Fibroblast of pulmonary artery (primary cell): ENCODE data around the gene ALPK3.
"Not testable (repeated sequence)": the region's sequence is repeated elsewhere in the genome, so short reads cannot be mapped to it uniquely, and the experiment has no call there.

Experiments
- DNase-seq: peaks from one replicate; pipeline ENCODE4 v3.0.0-alpha.2; 2010; ENCODE audit warnings: low read depth
- H3K4me3 ChIP-seq: replicated peaks from 2 replicates; pipeline ENCODE4 v1.5.1; 2011; ENCODE audit warnings: low read depth, mild to moderate bottlenecking, control low read depth, low read length, moderate library complexity
- CTCF ChIP-seq: IDR thresholded peaks from 2 replicates; pipeline ENCODE4 v1.5.1; 2011; ENCODE audit warnings: mild to moderate bottlenecking, control low read depth, low read length, inconsistent platforms; ENCODE audit errors: missing control alignments

The ALPK3 gene

GRCh38 chr15:84869510-84869909 lies 52.4 kb downstream of the ALPK3 start:
- TF ChIP-seq CTCF: no peak
- no peak overlapping the region for H3K4me3 ChIP-seq
- DNase-seq: no peak

GRCh38 chr15:84871428-84871985 lies 54.4 kb downstream of the ALPK3 start:
- DNase-seq: no peak
- no peak for TF ChIP-seq CTCF
- no peak overlapping the region for H3K4me3 ChIP-seq

DNA sequence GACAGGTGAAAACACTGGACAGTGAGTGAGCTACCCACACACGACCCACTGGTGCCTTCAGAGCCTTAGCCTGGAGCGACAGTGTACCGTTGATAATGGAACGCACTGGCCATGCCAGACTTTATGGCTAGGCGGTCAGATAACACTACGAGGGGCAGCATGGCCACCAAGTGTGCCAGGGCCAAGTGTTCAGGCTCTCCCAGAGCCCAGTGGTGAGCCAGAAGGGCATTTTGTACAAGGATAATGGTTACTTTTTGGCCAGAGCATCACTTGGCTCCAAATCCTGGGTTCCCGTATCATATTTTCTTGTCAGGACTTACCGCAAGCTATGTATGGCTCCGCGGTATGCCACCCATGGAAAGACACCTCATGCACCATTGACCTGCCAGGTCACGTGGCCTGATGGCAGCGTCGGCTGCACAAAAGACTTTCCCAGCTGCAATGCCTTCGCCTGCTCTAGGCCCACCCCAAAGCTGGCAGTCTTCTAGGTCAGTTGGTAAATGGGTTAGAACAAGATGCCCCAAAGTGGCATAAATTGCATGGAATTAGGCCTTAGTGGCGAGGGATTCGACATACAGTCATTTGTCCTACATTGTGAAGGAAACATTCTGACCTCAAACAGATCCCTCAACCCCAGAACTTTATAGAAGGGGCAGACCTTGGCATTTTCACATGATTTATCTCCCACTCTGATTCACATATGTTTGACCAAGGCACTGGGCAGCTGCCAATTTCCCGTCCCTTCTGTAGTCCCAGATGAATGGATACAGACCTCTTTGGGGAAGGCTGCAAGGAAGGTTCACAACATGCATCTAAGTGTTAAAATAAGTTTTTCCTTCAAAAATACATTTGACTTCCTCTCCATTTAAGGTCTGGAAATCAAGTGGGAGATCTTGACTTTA lies 55.1 kb downstream of the ALPK3 start:
- H3K4me3 ChIP-seq: no peak overlapping the region
- TF ChIP-seq CTCF: no peak
- no peak for DNase-seq

GRCh38 chr15:84873997-84874396 lies 56.8 kb downstream of the ALPK3 start:
- no peak for DNase-seq
- H3K4me3 ChIP-seq: no peak overlapping the region
- TF ChIP-seq CTCF: no peak

- no peak for TF ChIP-seq CTCF
- DNase-seq: no peak
These were observed 58.0 kb downstream of the ALPK3 start for GRCh38 chr15:84874981-84875699.

GRCh38 chr15:84876269-84876668 lies 59.1 kb downstream of the ALPK3 start:
- no peak overlapping the region for H3K4me3 ChIP-seq
- no peak for TF ChIP-seq CTCF
- DNase-seq: no peak

More at GRCh38 chr15:84874981-84875699, 58.0 kb downstream of the ALPK3 start:
- H3K4me3 ChIP-seq: no peak overlapping the region

DNA sequence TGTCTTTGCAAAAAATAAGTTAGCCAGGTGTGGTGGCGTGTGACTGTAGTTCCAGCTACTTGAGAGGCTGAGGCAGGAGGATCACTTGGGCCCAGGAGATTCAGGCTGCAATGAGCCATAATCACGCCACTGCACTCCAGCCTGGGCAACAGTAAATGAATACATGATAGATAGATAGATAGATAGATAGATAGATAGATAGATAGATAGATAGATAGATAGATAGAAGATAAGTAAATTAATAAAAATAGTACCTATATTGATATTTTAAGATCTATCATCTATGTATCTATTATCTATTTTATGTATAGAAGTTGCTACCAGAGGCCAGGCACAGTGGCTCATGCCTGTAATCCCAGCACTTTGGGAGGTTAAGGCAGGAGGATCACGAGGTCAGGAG lies 60.5 kb downstream of the ALPK3 start:
- not testable (repeated sequence) for H3K4me3 ChIP-seq, DNase-seq
